MCF 10A (cell line): ENCODE data around the gene HOXD10. TPM values are rescaled to one million over a fixed set of nuclear protein-coding genes. Genes with fewer than 3 reads are reported as not detected.

Experiments used
- BruUV-seq: library from RNA; stranded (reverse); fragments of 400-500 nt; replicated peaks from 2 replicates; lab custom pipeline; 2021; lab: Mats Ljungman, UMichigan
- CTCF ChIA-PET: fragments of 300-600 bp; sonication (Branson Sonifier 250); formaldehyde crosslinking; extraction: SDS; loops from one replicate; lab custom pipeline; 2021; ENCODE audit warnings: antibody characterized with exemption, inconsistent platforms; lab: Yijun Ruan, JAX
- POLR2A ChIA-PET: fragments of 300-600, 350-650 bp; sonication (Branson Sonifier 250); formaldehyde crosslinking; extraction: SDS; loops from one replicate; lab custom pipeline; 2020; ENCODE audit warnings: antibody characterized with exemption, inconsistent platforms; lab: Yijun Ruan, JAX
- DNase-seq: peaks from one replicate; pipeline ENCODE4 v3.0.0-alpha.2; 2018; ENCODE audit not compliant: unreplicated experiment
- H3K27ac Mint-ChIP-seq: one replicate; pipeline ENCODE4 v1.8.0; 2022; ENCODE audit warnings: mild to moderate bottlenecking, low read depth, mixed read lengths; ENCODE audit not compliant: unreplicated experiment
- H3K27me3 Mint-ChIP-seq: one replicate; pipeline ENCODE4 v1.8.0; 2022; ENCODE audit warnings: mixed read lengths; ENCODE audit not compliant: insufficient read depth, unreplicated experiment
- H3K36me3 Mint-ChIP-seq: one replicate; pipeline ENCODE4 v1.8.0; 2022; ENCODE audit warnings: mild to moderate bottlenecking, moderate library complexity, mixed read lengths; ENCODE audit not compliant: insufficient read depth, unreplicated experiment
- H3K4me1 Mint-ChIP-seq: one replicate; pipeline ENCODE4 v1.8.0; 2022; ENCODE audit warnings: mixed read lengths; ENCODE audit not compliant: insufficient read depth, unreplicated experiment
- H3K4me3 Mint-ChIP-seq: one replicate; pipeline ENCODE4 v1.8.0; 2022; ENCODE audit warnings: mild to moderate bottlenecking, moderate library complexity, mixed read lengths; ENCODE audit not compliant: unreplicated experiment
- H3K9me3 Mint-ChIP-seq: one replicate; pipeline ENCODE4 v1.8.0; 2022; ENCODE audit warnings: mixed read lengths; ENCODE audit not compliant: unreplicated experiment
- intact Hi-C: fragments of 100-400 bp; cut with micrococcal nuclease; formaldehyde crosslinking; loops from 2 replicates; pipeline ENCODE4 v1.14.1; 2022
- total RNA-seq: library from RNA; stranded (reverse); gene quantifications from 2 replicates; pipeline ENCODE4 v1.2.3, GENCODE V29; 2022
- TF ChIP-seq, protein P1 (sequence below): fragments of 200-600 bp; IDR thresholded peaks from one replicate; pipeline ENCODE4 v1.8.0; 2022; ENCODE audit warnings: antibody characterized with exemption, mild to moderate bottlenecking; ENCODE audit not compliant: unreplicated experiment

The HOXD10 gene
- total RNA-seq, 1 experiment from 2014 or later = not detected

DNA sequence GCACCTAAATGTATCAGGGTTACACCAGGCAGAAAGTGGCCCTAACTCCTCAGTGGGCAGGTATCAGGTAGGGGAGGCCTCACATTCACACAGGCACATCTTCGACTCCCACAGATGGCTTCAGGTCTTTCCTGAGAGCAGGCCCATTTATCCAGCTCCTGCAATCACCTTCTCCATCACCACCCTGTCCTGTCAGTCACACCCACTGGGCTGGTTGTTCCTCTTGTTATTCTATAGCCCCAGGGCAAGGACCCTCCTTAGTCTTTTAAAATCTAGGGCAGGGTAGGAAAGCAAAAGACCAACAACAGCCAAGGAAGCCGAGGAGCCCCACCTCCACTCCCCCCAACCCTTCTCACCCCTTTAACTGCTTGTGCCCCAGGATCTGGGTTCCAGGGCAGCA is 25.7 kb downstream of the HOXD10 start:
- Mint-ChIP-seq H3K27me3 (no peaks in the 10 kb centered on the region), H3K36me3 (no peaks in the 10 kb centered on the region), H3K9me3 (no peaks in the 10 kb centered on the region), H3K4me1 (no peaks in the 10 kb centered on the region), H3K27ac (no peak overlapping the region), H3K4me3 (no peak overlapping the region)
- POLR2A ChIA-PET = no interaction called here
- no peak for DNase-seq
- TF ChIP-seq, protein P1, sequence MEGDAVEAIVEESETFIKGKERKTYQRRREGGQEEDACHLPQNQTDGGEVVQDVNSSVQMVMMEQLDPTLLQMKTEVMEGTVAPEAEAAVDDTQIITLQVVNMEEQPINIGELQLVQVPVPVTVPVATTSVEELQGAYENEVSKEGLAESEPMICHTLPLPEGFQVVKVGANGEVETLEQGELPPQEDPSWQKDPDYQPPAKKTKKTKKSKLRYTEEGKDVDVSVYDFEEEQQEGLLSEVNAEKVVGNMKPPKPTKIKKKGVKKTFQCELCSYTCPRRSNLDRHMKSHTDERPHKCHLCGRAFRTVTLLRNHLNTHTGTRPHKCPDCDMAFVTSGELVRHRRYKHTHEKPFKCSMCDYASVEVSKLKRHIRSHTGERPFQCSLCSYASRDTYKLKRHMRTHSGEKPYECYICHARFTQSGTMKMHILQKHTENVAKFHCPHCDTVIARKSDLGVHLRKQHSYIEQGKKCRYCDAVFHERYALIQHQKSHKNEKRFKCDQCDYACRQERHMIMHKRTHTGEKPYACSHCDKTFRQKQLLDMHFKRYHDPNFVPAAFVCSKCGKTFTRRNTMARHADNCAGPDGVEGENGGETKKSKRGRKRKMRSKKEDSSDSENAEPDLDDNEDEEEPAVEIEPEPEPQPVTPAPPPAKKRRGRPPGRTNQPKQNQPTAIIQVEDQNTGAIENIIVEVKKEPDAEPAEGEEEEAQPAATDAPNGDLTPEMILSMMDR = no peak
- intact Hi-C loops = loop anchor here (10.0 kb wide), 1 partner anchor 173 kb away; no protein-coding TSS in a partner anchor
- no TSS peak for BruUV-seq
- CTCF ChIA-PET = interaction anchor here (0.7 to 10.1 kb wide), 8 partner anchors 104 to 506 kb away, joined by 3 to 190 read pairs (median 46); no protein-coding TSS in a partner anchor

DNA sequence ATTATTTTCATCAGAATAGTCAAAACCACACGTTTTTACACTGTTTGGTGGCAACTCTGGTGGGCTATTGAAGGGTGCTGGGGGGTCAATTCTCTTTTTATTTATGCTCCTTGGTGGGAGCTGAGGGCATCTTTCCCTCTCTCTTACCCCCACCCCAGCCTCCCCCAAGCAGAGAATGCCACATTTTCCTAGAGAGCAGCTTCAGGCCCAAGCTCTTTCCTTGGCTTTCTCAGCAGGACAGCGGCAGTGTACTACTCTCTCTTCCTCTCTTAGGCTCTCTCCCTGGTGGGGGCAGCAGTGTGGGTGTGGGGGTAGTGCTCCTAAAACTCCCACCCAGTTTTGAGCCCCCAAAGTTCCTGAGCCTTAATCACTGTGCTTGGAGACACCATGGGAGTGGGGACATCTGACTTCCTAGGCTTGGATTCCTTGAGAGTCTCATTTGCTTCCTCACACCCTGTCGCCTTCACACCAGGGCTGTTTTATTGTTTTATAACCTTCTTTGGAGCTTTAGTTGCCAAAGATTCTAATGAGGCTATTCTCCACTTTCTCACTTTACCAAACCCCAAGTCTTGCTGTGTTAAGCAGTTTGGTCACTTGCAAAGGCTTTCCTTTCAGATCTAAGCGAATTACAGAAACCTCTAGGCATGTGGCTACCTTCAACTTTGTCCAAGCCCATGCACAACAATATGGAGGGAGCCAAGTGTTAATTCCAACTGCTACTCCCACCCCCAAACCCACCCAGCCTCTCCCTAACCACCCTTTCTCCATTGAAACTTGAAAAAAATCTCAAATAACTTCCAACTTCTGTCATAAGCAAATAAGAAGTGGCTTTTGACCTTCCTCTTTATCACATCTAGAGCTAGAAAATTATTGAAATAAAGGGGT is 28.7 kb downstream of the HOXD10 start:
- POLR2A ChIA-PET = interaction anchor here (0.5 to 1.0 kb wide), 2 partner anchors 312 to 513 kb away, joined by 3 read pairs; no protein-coding TSS in a partner anchor
- H3K4me1 Mint-ChIP-seq = no peaks in the 10 kb centered on the region
- H3K4me3 Mint-ChIP-seq = no peak overlapping the region
- TF ChIP-seq, protein P1 = no peak
- DNase-seq = no peak
- H3K27me3 Mint-ChIP-seq = no peaks in the 10 kb centered on the region
- H3K9me3 Mint-ChIP-seq = no peaks in the 10 kb centered on the region
- no peak overlapping the region for H3K27ac Mint-ChIP-seq
- no peaks in the 10 kb centered on the region for H3K36me3 Mint-ChIP-seq
- BruUV-seq = no TSS peak
- CTCF ChIA-PET = interaction anchor here (0.5 to 10.1 kb wide), 9 partner anchors 310 to 669 kb away, joined by 3 to 190 read pairs (median 9); no protein-coding TSS in a partner anchor
- intact Hi-C loops = loop anchor here (10.0 kb wide), 1 partner anchor 169 kb away; no protein-coding TSS in a partner anchor

DNA sequence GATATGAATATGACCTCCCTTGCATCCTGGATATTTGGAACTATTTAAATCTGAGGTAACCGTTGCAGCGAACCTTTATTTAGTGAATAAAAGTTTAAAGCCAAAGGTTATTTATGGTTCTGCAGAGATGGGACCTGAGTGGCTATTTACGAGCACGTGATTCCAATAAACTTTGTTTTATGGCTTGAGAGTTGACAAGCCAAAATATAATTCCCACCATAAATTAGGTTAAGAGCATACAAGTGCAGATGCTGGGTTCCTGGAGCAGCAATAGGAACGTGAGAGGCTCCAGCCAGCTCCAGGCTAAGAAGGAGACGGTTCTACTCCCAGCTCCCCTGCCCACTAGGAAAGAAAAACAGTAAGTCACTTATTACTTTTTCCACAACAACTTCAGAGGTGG is 29.5 kb downstream of the HOXD10 start:
- no TSS peak for BruUV-seq
- Mint-ChIP-seq H3K4me1 (no peaks in the 10 kb centered on the region), H3K36me3 (no peaks in the 10 kb centered on the region)

More for the DNA sequence above, 29.5 kb downstream of the HOXD10 start:
- TF ChIP-seq, protein P1 = no peak
- no peak for DNase-seq
- Mint-ChIP-seq H3K9me3 (no peaks in the 10 kb centered on the region), H3K4me3 (no peak overlapping the region), H3K27ac (no peak overlapping the region), H3K27me3 (no peaks in the 10 kb centered on the region)
- CTCF ChIA-PET = interaction anchor here (0.5 to 10.1 kb wide), 6 partner anchors 24 to 514 kb away, joined by 3 to 190 read pairs (median 6); partner anchors contain the start of gene HOXD9
- intact Hi-C loops = loop anchor here (10.0 kb wide), 1 partner anchor 169 kb away; no protein-coding TSS in a partner anchor
- POLR2A ChIA-PET = interaction anchor here (1.0 kb wide), 1 partner anchor 311 kb away, joined by 3 read pairs; no protein-coding TSS in a partner anchor
